IMR-90 (cell line): ENCODE data around the gene GNAS. TPM values are rescaled to one million over a fixed set of nuclear protein-coding genes. Genes with fewer than 3 reads are reported as not detected.

Experiments
- ATAC-seq: fragments of 200-7000 bp; cut with Tn5 transposase; 2 replicates; pipeline ENCODE4 v1.9.1; 2020; ENCODE audit warnings: low read depth, mild to moderate bottlenecking, moderate library complexity
- BruUV-seq: library from RNA; stranded (reverse); fragments of 400-500 nt; replicated peaks from 2 replicates; lab custom pipeline; 2021; lab: Mats Ljungman, UMichigan
- CTCF ChIA-PET: fragments of 300-600 bp; formaldehyde crosslinking; extraction: SDS; loops from one replicate; lab custom pipeline; 2021; ENCODE audit warnings: antibody characterized with exemption; lab: Yijun Ruan, JAX
- POLR2A ChIA-PET: fragments of 300-600 bp; sonication (Branson Sonifier 250); formaldehyde crosslinking; loops from one replicate; lab custom pipeline; 2022; ENCODE audit warnings: antibody characterized with exemption; ENCODE audit not compliant: unreplicated experiment; lab: Charles Lee
- DNase-seq: peaks from one replicate; pipeline ENCODE4 v3.0.0; 2013
- H2AFZ ChIP-seq: replicated peaks from 2 replicates; pipeline ENCODE3; 2013; ENCODE audit warnings: low read length, mild to moderate bottlenecking; ENCODE audit not compliant: poor library complexity
- H2AK5ac ChIP-seq: 2 replicates; pipeline ENCODE4 v1.6.1; 2013; ENCODE audit warnings: low read depth, low read length, inconsistent platforms
- H2AK9ac ChIP-seq: replicated peaks from 2 replicates; pipeline ENCODE3; 2013; ENCODE audit warnings: mild to moderate bottlenecking, low read depth, low read length, moderate library complexity; ENCODE audit not compliant: poor library complexity
- H2BK120ac ChIP-seq: 2 replicates; pipeline ENCODE4 v1.6.1; 2013; ENCODE audit warnings: low read depth, low read length, inconsistent platforms
- H2BK15ac ChIP-seq: 3 replicates; pipeline ENCODE4 v1.6.1; 2013; ENCODE audit warnings: low read depth, low read length, inconsistent platforms
- H2BK20ac ChIP-seq: 2 replicates; pipeline ENCODE4 v1.6.1; 2013; ENCODE audit warnings: low read depth, mild to moderate bottlenecking, inconsistent platforms, low read length, moderate library complexity
- H2BK5ac ChIP-seq: 2 replicates; pipeline ENCODE4 v1.6.1; 2013; ENCODE audit warnings: mild to moderate bottlenecking, low read depth, low read length, inconsistent platforms; ENCODE audit not compliant: poor library complexity, severe bottlenecking
- H3K14ac ChIP-seq: replicated peaks from 2 replicates; pipeline ENCODE4 v1.6.1; 2013; ENCODE audit warnings: low read depth, low read length, inconsistent platforms
- H3K18ac ChIP-seq: 2 replicates; pipeline ENCODE4 v1.6.1; 2013; ENCODE audit warnings: low read depth, low read length, control low read depth
- H3K23ac ChIP-seq: 2 replicates; pipeline ENCODE4 v1.6.1; 2013; ENCODE audit warnings: low read depth, low read length, inconsistent platforms
- H3K27ac ChIP-seq: 2 replicates; pipeline ENCODE4 v1.5.1; 2013; ENCODE audit warnings: mild to moderate bottlenecking, control low read depth, low read length; ENCODE audit not compliant: insufficient read depth
- H3K27me3 ChIP-seq: 2 replicates; pipeline ENCODE4 v1.6.1; 2013; ENCODE audit warnings: low read length; ENCODE audit not compliant: control insufficient read depth, insufficient read depth
- H3K36me3 ChIP-seq: 2 replicates; pipeline ENCODE4 v1.6.1; 2013; ENCODE audit warnings: low read length, mixed read lengths; ENCODE audit not compliant: control insufficient read depth, insufficient read depth
- H3K4ac ChIP-seq: 2 replicates; pipeline ENCODE4 v1.6.1; 2013; ENCODE audit warnings: low read depth, low read length, inconsistent platforms
- H3K4me1 ChIP-seq: 2 replicates; pipeline ENCODE4 v1.6.1; 2013; ENCODE audit warnings: low read length, mixed read lengths; ENCODE audit not compliant: control insufficient read depth, insufficient read depth
- H3K4me2 ChIP-seq: 2 replicates; pipeline ENCODE4 v1.6.1; 2013; ENCODE audit warnings: low read depth, mild to moderate bottlenecking, control low read depth, low read length, moderate library complexity
- H3K4me3 ChIP-seq: 2 replicates; pipeline ENCODE4 v1.5.1; 2013; ENCODE audit warnings: low read depth, mild to moderate bottlenecking, control low read depth, low read length, moderate library complexity; ENCODE audit not compliant: insufficient read depth
- H3K56ac ChIP-seq: 2 replicates; pipeline ENCODE4 v1.6.1; 2013; ENCODE audit warnings: low read length, inconsistent platforms; ENCODE audit not compliant: insufficient read depth; ENCODE audit errors: extremely low read depth
- H3K79me1 ChIP-seq, 2 experiments: 2 replicates each; pipeline ENCODE4 v1.6.1; 2013; ENCODE audit warnings: low read length in 2 of 2, inconsistent platforms in 1 of 2, low read depth in 1 of 2
- H3K9ac ChIP-seq: 2 replicates; pipeline ENCODE4 v1.6.1; 2013; ENCODE audit warnings: low read depth, low read length, control low read depth
- H3K9me1 ChIP-seq: 2 replicates; pipeline ENCODE4 v1.6.1; 2013; ENCODE audit warnings: low read length, inconsistent platforms; ENCODE audit not compliant: insufficient read depth
- H3K9me3 ChIP-seq: 2 replicates; pipeline ENCODE4 v1.6.1; 2013; ENCODE audit warnings: low read length; ENCODE audit not compliant: control insufficient read depth, insufficient read depth
- H4K20me1 ChIP-seq: 2 replicates; pipeline ENCODE4 v1.6.1; 2013; ENCODE audit warnings: low read length, inconsistent platforms; ENCODE audit not compliant: insufficient read depth
- H4K5ac ChIP-seq: 2 replicates; pipeline ENCODE4 v1.6.1; 2013; ENCODE audit warnings: mild to moderate bottlenecking, low read depth, low read length, control low read depth
- H4K8ac ChIP-seq, 2 experiments: 2 replicates each; pipeline ENCODE4 v1.6.1; 2013; ENCODE audit warnings: low read depth in 2 of 2, low read length in 2 of 2, control low read depth in 1 of 2, inconsistent platforms in 1 of 2
- H4K91ac ChIP-seq: 2 replicates; pipeline ENCODE4 v1.6.1; 2013; ENCODE audit warnings: low read depth, low read length, inconsistent platforms; ENCODE audit not compliant: insufficient read depth
- BHLHE40 ChIP-seq: fragments of 150-350 bp; IDR thresholded peaks from 2 replicates; pipeline ENCODE4 v1.6.1; 2016; ENCODE audit warnings: mild to moderate bottlenecking, low read depth, low read length
- MAZ ChIP-seq: IDR thresholded peaks from 2 replicates; pipeline ENCODE4 v1.6.1; 2012; ENCODE audit warnings: low read depth, mild to moderate bottlenecking, low read length, improper control_type of control experiment, moderate library complexity, borderline replicate concordance
- WGBS, 2 experiments: methylation state at CpG; one replicate each; pipeline versions ENCODE4 v1.1.5 to v1.1.7; 2013; ENCODE audit warnings: missing lambda C conversion rate in 2 of 2; ENCODE audit not compliant: insufficient read length in 1 of 2; ENCODE audit errors: extremely low coverage in 2 of 2; 5-methylcytosine and 5-hydroxymethylcytosine counted together
- dilution Hi-C: fragments of 300-500 bp; cut with HindIII; formaldehyde crosslinking; loops from one replicate; pipeline ENCODE4 v1.14.3; 2018; ENCODE audit warnings: low sequenced_read_pairs; ENCODE audit not compliant: unreplicated experiment
- in situ Hi-C: fragments of 300-500 bp; cut with MboI; formaldehyde crosslinking; loops from 3 replicates; pipeline ENCODE4 v1.14.3; 2019; ENCODE audit warnings: low sequenced_read_pairs, inconsistent platforms, mixed read lengths
- intact Hi-C: fragments of 100-400 bp; cut with micrococcal nuclease; formaldehyde crosslinking; loops from 2 replicates; pipeline ENCODE4 v1.10.0; 2022
- polyA plus RNA-seq, 3 experiments: library from polyadenylated mRNA; depleted of rRNA; stranded (reverse); fragments of >200 nt; gene quantifications; 2 replicates each; pipeline ENCODE4 v1.2.3, GENCODE V29; 2012; ENCODE audit warnings: low replicate concordance in 1 of 3
- total RNA-seq: library from RNA; depleted of rRNA; stranded (reverse); fragments of >200 nt; gene quantifications from 2 replicates; pipeline ENCODE4 v1.2.3, GENCODE V29; 2012
- TF ChIP-seq, protein P1 (sequence below): fragments of 150-350 bp; IDR thresholded peaks from 2 replicates; pipeline ENCODE4 v1.6.1; 2017; ENCODE audit warnings: mild to moderate bottlenecking, antibody characterized with exemption, low read length, low read depth

GNAS gene
- total and polyA plus RNA-seq, 2 of the 4 experiments (the other 2 are of a cell fraction), result 397 to 1,356 TPM

DNA sequence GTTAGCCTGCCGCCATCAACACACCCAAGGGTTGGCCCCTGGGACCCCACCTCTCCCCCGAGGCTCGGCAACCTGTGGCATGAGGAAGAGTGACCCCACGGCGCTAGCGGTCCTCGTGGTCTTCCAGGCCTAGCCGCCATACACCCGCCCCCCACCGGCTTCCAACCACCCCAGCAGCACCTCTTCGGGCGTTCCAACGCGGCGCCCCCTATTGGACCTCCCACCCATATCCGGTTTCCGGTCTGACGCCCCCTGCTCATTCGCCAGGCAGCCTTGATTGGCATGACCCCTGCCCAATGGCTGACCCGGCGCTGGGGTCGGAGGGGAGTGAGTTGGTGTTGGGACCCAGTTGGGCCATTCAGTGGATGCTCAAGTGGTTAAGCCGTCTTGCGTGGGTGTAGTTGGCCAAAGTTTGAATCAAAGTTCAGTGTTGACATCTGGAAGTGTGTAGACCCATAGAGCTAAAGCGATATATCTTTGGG is 1.8 kb upstream of the GNAS start, which contains the start of gene GNAS-AS1:
TSS of gene GNAS-AS1 (minus strand) at position 210 of the 482 bp plus-strand sequence.
- dilution Hi-C loops, result no loop called here
- peak within 1 kb of the TSS; percentile 7; the same call in 1 of the 2 replicates for H3K27ac ChIP-seq
- no peak within 1 kb of the TSS for H3K14ac ChIP-seq
- H3K23ac ChIP-seq, result peak within 1 kb of the TSS; percentile 45; the same call in 1 of the 2 replicates
- peak within 1 kb of the TSS; percentile 91 for H4K5ac ChIP-seq
- WGBS, 2 experiments, result 43% methylated on average over 6 of the region's 25 CpGs; no CpG with 5 or more reads in 1 of the 2 experiments
- H3K4me1 ChIP-seq, result peaks cover 2% of the 10 kb centered on the region; the same call in 1 of the 2 replicates
- H2AFZ ChIP-seq, result peak within 1 kb of the TSS; percentile 89
- no peak within 1 kb of the TSS for H3K56ac ChIP-seq
- H3K27me3 ChIP-seq, result peaks cover 36% of the 10 kb centered on the region
- H4K8ac ChIP-seq, result peak within 1 kb of the TSS; percentile 76 to 86
- no peak within 1 kb of the TSS for H2BK15ac ChIP-seq
- H2BK5ac ChIP-seq, result no peak within 1 kb of the TSS
- CTCF ChIA-PET, result no interaction called here
- H4K91ac ChIP-seq, result peak within 1 kb of the TSS; percentile 3; the same call in 1 of the 2 replicates
- intact Hi-C loops, result loop anchor here (5.0 kb wide), 1 partner anchor 158 kb away; the partner anchor contains the start of gene NPEPL1
- peak; percentile 36; the same call in 1 of the 2 replicates for TF ChIP-seq MAZ
- TF ChIP-seq BHLHE40, result no peak
- TF ChIP-seq, protein P1, sequence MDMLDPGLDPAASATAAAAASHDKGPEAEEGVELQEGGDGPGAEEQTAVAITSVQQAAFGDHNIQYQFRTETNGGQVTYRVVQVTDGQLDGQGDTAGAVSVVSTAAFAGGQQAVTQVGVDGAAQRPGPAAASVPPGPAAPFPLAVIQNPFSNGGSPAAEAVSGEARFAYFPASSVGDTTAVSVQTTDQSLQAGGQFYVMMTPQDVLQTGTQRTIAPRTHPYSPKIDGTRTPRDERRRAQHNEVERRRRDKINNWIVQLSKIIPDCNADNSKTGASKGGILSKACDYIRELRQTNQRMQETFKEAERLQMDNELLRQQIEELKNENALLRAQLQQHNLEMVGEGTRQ, result no peak
- H3K79me1 ChIP-seq, result peaks cover 0 to 17% of the 10 kb centered on the region in 2 experiments; a peak in 3 of 4 replicates
- no peaks in the 10 kb centered on the region; the same call in 1 of the 2 replicates for H4K20me1 ChIP-seq
- H3K9ac ChIP-seq, result peak within 1 kb of the TSS; percentile 58
- peak within 1 kb of the TSS; percentile 50 for H3K4ac ChIP-seq
- H3K9me1 ChIP-seq, result 0 out of 2 replicates have a peak, but pooled peaks cover 2% of the 10 kb centered on the region
- H3K4me3 ChIP-seq, result peak within 1 kb of the TSS; percentile 88
- in situ Hi-C loops, result loop anchor here (10.0 kb wide), 2 partner anchors 376 to 626 kb away; partner anchors contain the start of gene ANKRD60
- peaks cover 1% of the 10 kb centered on the region; the same call in 1 of the 2 replicates for H3K36me3 ChIP-seq
- BruUV-seq, result no TSS peak
- H3K4me2 ChIP-seq, result peak within 1 kb of the TSS; percentile 81
- DNase-seq (peak; percentile 87), ATAC-seq (peak; percentile 89)
- POLR2A ChIA-PET, result no interaction called here
- H2BK20ac ChIP-seq, result no peak within 1 kb of the TSS
- H2BK120ac ChIP-seq, result no peak within 1 kb of the TSS
- H3K9me3 ChIP-seq, result no peaks in the 10 kb centered on the region
- H3K18ac ChIP-seq, result no peak within 1 kb of the TSS
- peak within 1 kb of the TSS; percentile 13; the same call in 1 of the 2 replicates for H2AK5ac ChIP-seq
- peak within 1 kb of the TSS; percentile 88 for H2AK9ac ChIP-seq
